OCI-LY7 (cell line): ENCODE results near the gene SNX9. TPM values are rescaled to one million over a fixed set of nuclear protein-coding genes. Genes with fewer than 3 reads are reported as not detected.
"Not testable (repeated sequence)": the region's sequence is repeated elsewhere in the genome, so short reads cannot be mapped to it uniquely, and the experiment has no call there.

Source experiments
- BruUV-seq: library from RNA; stranded (reverse); fragments of 400-500 nt; replicated peaks from 2 replicates; lab custom pipeline; 2021; lab: Mats Ljungman, UMichigan
- CTCF ChIA-PET: fragments of 300-600 bp; sonication (Branson Sonifier 250); formaldehyde crosslinking; loops from one replicate; lab custom pipeline; 2022; ENCODE audit warnings: antibody characterized with exemption; ENCODE audit not compliant: unreplicated experiment; lab: Charles Lee
- POLR2A ChIA-PET: fragments of 300-600 bp; sonication (Branson Sonifier 250); formaldehyde crosslinking; loops from one replicate; lab custom pipeline; 2022; ENCODE audit warnings: antibody characterized with exemption; lab: Charles Lee
- DNase-seq: peaks from one replicate; pipeline ENCODE4 v3.0.0-alpha.2; 2015; ENCODE audit warnings: low spot score
- H2AFZ ChIP-seq: fragments of 200-600 bp; sonication (generic), shearing (Covaris generic); 2 replicates; pipeline ENCODE4 v1.6.1; 2014; ENCODE audit warnings: mild to moderate bottlenecking, antibody characterized with exemption, low read length, moderate library complexity
- H3K27ac ChIP-seq: fragments of 200-600 bp; sonication (generic); 2 replicates; pipeline ENCODE4 v1.5.1; 2014; ENCODE audit warnings: mixed run types, low read depth, mild to moderate bottlenecking, moderate library complexity, low read length, inconsistent platforms; ENCODE audit not compliant: poor library complexity, severe bottlenecking
- H3K36me3 ChIP-seq: fragments of 200-600 bp; sonication (generic); 2 replicates; pipeline ENCODE4 v1.6.1; 2014; ENCODE audit warnings: mild to moderate bottlenecking, antibody characterized with exemption, low read length, moderate library complexity, mixed read lengths; ENCODE audit not compliant: insufficient read depth
- H3K4me1 ChIP-seq: fragments of 200-600 bp; sonication (generic); 2 replicates; pipeline ENCODE4 v1.5.1; 2014; ENCODE audit warnings: mild to moderate bottlenecking, low read length; ENCODE audit not compliant: insufficient read depth, poor library complexity, severe bottlenecking
- H3K4me2 ChIP-seq: fragments of 200-600 bp; sonication (generic); 2 replicates; pipeline ENCODE4 v1.6.1; 2014; ENCODE audit warnings: mild to moderate bottlenecking, low read length
- H3K4me3 ChIP-seq: fragments of 200-600 bp; sonication (generic); 2 replicates; pipeline ENCODE4 v1.5.1; 2014; ENCODE audit warnings: mild to moderate bottlenecking, low read depth, low read length; ENCODE audit not compliant: poor library complexity, severe bottlenecking
- H3K79me2 ChIP-seq: fragments of 200-600 bp; sonication (generic); 2 replicates; pipeline ENCODE4 v1.6.1; 2016; ENCODE audit warnings: low read depth, mild to moderate bottlenecking, low read length, moderate library complexity, mixed read lengths; ENCODE audit not compliant: insufficient read depth
- H3K9me2 ChIP-seq: fragments of 200-600 bp; sonication (generic); 2 replicates; pipeline ENCODE4 v1.6.1; 2016; ENCODE audit warnings: mild to moderate bottlenecking, low read length, mixed read lengths; ENCODE audit not compliant: insufficient read depth
- H3K9me3 ChIP-seq: fragments of 200-600 bp; sonication (generic); 2 replicates; pipeline ENCODE4 v1.6.1; 2014; ENCODE audit warnings: mild to moderate bottlenecking, mixed run types, low read length, mixed read lengths
- H4K20me1 ChIP-seq: fragments of 200-600 bp; sonication (generic); 2 replicates; pipeline ENCODE4 v1.6.1; 2014; ENCODE audit warnings: mild to moderate bottlenecking, antibody characterized with exemption, low read length, moderate library complexity, mixed read lengths; ENCODE audit not compliant: insufficient read depth
- EZH2phosphoT487 ChIP-seq: fragments of 200-600 bp; sonication (generic); IDR thresholded peaks from 2 replicates; pipeline ENCODE4 v1.6.1; 2018; ENCODE audit warnings: low read depth, borderline replicate concordance, mild to moderate bottlenecking, mixed run types, antibody characterized with exemption, low read length, moderate library complexity, mixed read lengths
- intact Hi-C: fragments of 100-400 bp; cut with micrococcal nuclease; formaldehyde crosslinking; loops from one replicate; pipeline ENCODE4 v1.10.0; 2022; ENCODE audit not compliant: unreplicated experiment
- total RNA-seq, 2 experiments: library from RNA; depleted of rRNA in 1 of 2; stranded (reverse); fragments of >200 nt in 1 of 2; shearing (Covaris generic) in 1 of 2; gene quantifications; 2 replicates each; pipeline ENCODE4 v1.2.3, GENCODE V29; 2014 to 2022
- TF ChIP-seq, protein P1 (sequence below): fragments of 200-600 bp; sonication (generic); conservative IDR thresholded peaks from 2 replicates; pipeline ENCODE4 v1.5.1; 2014; ENCODE audit warnings: mild to moderate bottlenecking, antibody characterized with exemption, low read length, moderate library complexity, mixed read lengths

Gene SNX9
- total RNA-seq, 2 experiments from 2014 or later = not detected

DNA sequence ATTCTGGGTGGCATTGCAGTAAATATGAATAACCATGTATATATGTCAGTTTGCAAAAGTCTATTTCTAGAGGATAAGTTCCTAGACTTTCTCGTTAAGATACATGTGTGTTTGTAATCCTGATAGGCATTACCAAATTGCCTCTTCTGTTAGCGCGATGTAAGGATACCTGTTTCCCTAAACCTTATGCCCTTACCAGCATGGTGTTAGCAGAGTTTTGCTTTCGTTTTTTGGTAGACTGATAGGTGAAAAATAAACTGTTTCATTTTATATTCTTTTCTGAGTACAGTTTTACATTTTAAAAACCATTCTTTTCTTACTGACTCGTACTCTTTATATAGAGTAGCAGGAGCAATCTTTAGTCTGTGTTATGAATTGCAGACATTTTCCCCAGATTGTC is 32.3 kb downstream of the SNX9 start:
- Histone ChIP-seq H3K79me2 (no peaks in the 10 kb centered on the region), H3K27ac (no peak overlapping the region), H3K4me2 (no peak overlapping the region), H3K9me3 (peaks cover 9% of the 10 kb centered on the region; the same call in 1 of the 2 replicates), H2AFZ (no peak overlapping the region), H3K4me1 (no peaks in the 10 kb centered on the region), H3K9me2 (no peaks in the 10 kb centered on the region), H3K4me3 (no peak overlapping the region), H4K20me1 (no peaks in the 10 kb centered on the region), H3K36me3 (no peaks in the 10 kb centered on the region)
- no peak for DNase-seq
- no peak for TF ChIP-seq EZH2phosphoT487
- TF ChIP-seq, protein P1, sequence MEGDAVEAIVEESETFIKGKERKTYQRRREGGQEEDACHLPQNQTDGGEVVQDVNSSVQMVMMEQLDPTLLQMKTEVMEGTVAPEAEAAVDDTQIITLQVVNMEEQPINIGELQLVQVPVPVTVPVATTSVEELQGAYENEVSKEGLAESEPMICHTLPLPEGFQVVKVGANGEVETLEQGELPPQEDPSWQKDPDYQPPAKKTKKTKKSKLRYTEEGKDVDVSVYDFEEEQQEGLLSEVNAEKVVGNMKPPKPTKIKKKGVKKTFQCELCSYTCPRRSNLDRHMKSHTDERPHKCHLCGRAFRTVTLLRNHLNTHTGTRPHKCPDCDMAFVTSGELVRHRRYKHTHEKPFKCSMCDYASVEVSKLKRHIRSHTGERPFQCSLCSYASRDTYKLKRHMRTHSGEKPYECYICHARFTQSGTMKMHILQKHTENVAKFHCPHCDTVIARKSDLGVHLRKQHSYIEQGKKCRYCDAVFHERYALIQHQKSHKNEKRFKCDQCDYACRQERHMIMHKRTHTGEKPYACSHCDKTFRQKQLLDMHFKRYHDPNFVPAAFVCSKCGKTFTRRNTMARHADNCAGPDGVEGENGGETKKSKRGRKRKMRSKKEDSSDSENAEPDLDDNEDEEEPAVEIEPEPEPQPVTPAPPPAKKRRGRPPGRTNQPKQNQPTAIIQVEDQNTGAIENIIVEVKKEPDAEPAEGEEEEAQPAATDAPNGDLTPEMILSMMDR = no peak
- CTCF ChIA-PET = no interaction called here
- intact Hi-C loops = no loop called here
- BruUV-seq = no TSS peak
- POLR2A ChIA-PET = no interaction called here

DNA sequence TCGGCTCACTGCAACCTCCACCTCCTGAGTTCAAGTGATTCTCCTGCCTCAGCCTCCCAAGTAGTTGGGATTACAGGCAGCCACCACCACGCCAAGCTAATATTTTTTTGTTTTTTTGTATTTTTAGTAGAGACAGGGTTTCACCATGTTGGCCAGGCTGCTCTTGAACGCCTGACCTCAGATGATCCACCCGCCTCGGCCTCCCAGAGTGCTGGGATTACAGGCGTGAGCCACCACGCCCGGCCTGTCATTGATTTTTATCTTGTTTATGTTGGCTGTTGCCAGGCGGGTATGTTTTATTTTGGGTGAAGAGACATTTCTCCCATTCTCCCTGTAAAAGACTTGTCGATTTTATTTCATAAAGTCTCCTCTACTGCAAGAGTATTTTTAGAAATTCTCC is 32.8 kb downstream of the SNX9 start:
- H3K27ac ChIP-seq, H4K20me1 ChIP-seq, DNase-seq, POLR2A ChIA-PET, H3K36me3 ChIP-seq, BruUV-seq, H2AFZ ChIP-seq, H3K9me3 ChIP-seq, H3K9me2 ChIP-seq, H3K4me3 ChIP-seq, H3K4me1 ChIP-seq, intact Hi-C loops, H3K4me2 ChIP-seq, H3K79me2 ChIP-seq: not testable (repeated sequence)
- CTCF ChIA-PET = interaction anchor here (0.5 kb wide), 1 partner anchor 428 kb away, joined by 4 read pairs; no protein-coding TSS in a partner anchor

DNA sequence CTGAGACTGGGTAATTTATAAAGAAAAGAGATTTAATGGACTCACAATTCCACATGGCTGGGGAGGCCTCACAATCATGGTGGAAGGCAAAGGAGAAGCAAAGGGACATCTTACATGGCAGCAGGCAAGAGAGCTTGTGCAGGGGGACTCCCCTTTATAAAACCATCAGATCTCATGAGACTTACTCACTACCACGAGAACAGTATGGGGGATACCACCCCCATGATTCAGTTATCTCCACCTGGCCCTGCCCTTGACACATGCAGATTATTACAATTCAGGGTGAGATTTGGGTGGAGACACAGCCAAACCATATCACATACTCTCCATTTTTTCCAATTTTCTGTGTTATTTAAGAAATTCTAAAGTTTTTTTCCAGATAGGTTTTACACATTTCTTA is 35.6 kb downstream of the SNX9 start:
- H3K9me2 ChIP-seq, H3K36me3 ChIP-seq, H3K9me3 ChIP-seq, H2AFZ ChIP-seq, H3K79me2 ChIP-seq, H3K27ac ChIP-seq, H4K20me1 ChIP-seq, H3K4me2 ChIP-seq, H3K4me3 ChIP-seq, intact Hi-C loops, CTCF ChIA-PET, BruUV-seq, H3K4me1 ChIP-seq, DNase-seq: not testable (repeated sequence)
- POLR2A ChIA-PET = interaction anchor here (0.7 kb wide), 1 partner anchor 34 kb away, joined by 4 read pairs; no protein-coding TSS in a partner anchor
